B cell (primary cell): ENCODE results near the gene DRAXIN. TPM values are rescaled to one million over a fixed set of nuclear protein-coding genes. Genes with fewer than 3 reads are reported as not detected.

Experiments
- ATAC-seq: fragments of 200-7000 bp; cut with Tn5 transposase; one replicate; pipeline ENCODE4 v1.10.0; 2021; ENCODE audit warnings: low read depth, mild to moderate bottlenecking, moderate number of reproducible peaks, moderate library complexity
- CTCF ChIA-PET: fragments of 350-600 bp; sonication (Branson Sonifier 250); formaldehyde crosslinking; loops from one replicate; lab custom pipeline; 2021; ENCODE audit warnings: antibody characterized with exemption, inconsistent platforms; lab: Charles Lee
- POLR2A ChIA-PET: fragments of 350-600 bp; sonication (Branson Sonifier 250); formaldehyde crosslinking; loops from one replicate; lab custom pipeline; 2021; ENCODE audit warnings: antibody characterized with exemption; lab: Charles Lee
- DNase-seq: peaks from one replicate; pipeline ENCODE4 v3.0.0; 2013
- H2AFZ ChIP-seq: 2 replicates; pipeline ENCODE4 v1.6.1; 2012; ENCODE audit warnings: mild to moderate bottlenecking, low read depth, low read length; ENCODE audit not compliant: insufficient read depth, poor library complexity, severe bottlenecking
- H3K27ac ChIP-seq, 2 donors: 1 replicate in 1 of 2; 2 replicates in 1 of 2; pipeline ENCODE4 v1.5.1; 2012 to 2013; ENCODE audit warnings: low read length in 2 of 2, mild to moderate bottlenecking in 2 of 2, moderate library complexity in 1 of 2
- H3K27me3 ChIP-seq, 4 experiments: fragments of 200-600 bp in 1 of 4; sonication (generic) in 1 of 4; replicated peaks in 1 of 4; 1 replicate in 2 of 4; 2 replicates in 2 of 4; pipeline versions ENCODE4 v1.6.1 to v1.7.0; 2013 to 2016; ENCODE audit warnings: low read length in 3 of 4, mild to moderate bottlenecking in 2 of 4, mixed read lengths in 1 of 4, moderate library complexity in 1 of 4; ENCODE audit not compliant: insufficient read depth in 4 of 4, control insufficient read depth in 3 of 4; ENCODE audit errors: control extremely low read depth in 1 of 4
- H3K36me3 ChIP-seq, 2 experiments: replicated peaks in 1 of 2; 1 replicate in 1 of 2; 2 replicates in 1 of 2; pipeline versions ENCODE4 v1.6.1 to v1.7.1; 2013; ENCODE audit warnings: low read length in 1 of 2; ENCODE audit not compliant: insufficient read depth in 2 of 2, control insufficient read depth in 1 of 2; ENCODE audit errors: control extremely low read depth in 1 of 2, extremely low read depth in 1 of 2
- H3K4me1 ChIP-seq, 2 donors: fragments of 200-600 bp in 1 of 2; sonication (generic) in 1 of 2; 1 replicate in 1 of 2; 2 replicates in 1 of 2; pipeline versions ENCODE4 v1.5.1 to v1.6.1; 2013 to 2017; ENCODE audit warnings: low read length in 2 of 2; ENCODE audit not compliant: control insufficient read depth in 2 of 2, insufficient read depth in 2 of 2
- H3K4me2 ChIP-seq: replicated peaks from 2 replicates; pipeline ENCODE3; 2012; ENCODE audit warnings: mild to moderate bottlenecking, low read depth, low read length; ENCODE audit not compliant: poor library complexity, severe bottlenecking
- H3K4me3 ChIP-seq, 5 experiments: fragments of 200-600 bp in 1 of 5; sonication (generic) in 1 of 5; 1 replicate in 3 of 5; 2 replicates in 2 of 5; pipeline versions ENCODE4 v1.5.1 to v1.7.0; 2011 to 2016; ENCODE audit warnings: low read length in 4 of 5, mild to moderate bottlenecking in 4 of 5, low read depth in 2 of 5, control low read depth in 1 of 5, moderate library complexity in 1 of 5; ENCODE audit not compliant: insufficient read depth in 1 of 5; ENCODE audit errors: control extremely low read depth in 1 of 5, extremely low read depth in 1 of 5
- H3K79me2 ChIP-seq: fragments of 200-600 bp; sonication (generic); one replicate; pipeline ENCODE4 v1.6.0; 2016; ENCODE audit warnings: low read length; ENCODE audit not compliant: control insufficient read depth, insufficient read depth
- H3K9ac ChIP-seq: fragments of 200-600 bp; sonication (generic); 2 replicates; pipeline ENCODE4 v1.6.1; 2017; ENCODE audit warnings: mild to moderate bottlenecking, low read length, moderate library complexity
- H3K9me3 ChIP-seq, 3 donors: one replicate each; pipeline versions ENCODE4 v1.6.1 to v1.7.1; 2013; ENCODE audit warnings: low read length in 2 of 3; ENCODE audit not compliant: control insufficient read depth in 2 of 3, insufficient read depth in 1 of 3; ENCODE audit errors: control extremely low read depth in 1 of 3
- H4K20me1 ChIP-seq: 2 replicates; pipeline ENCODE4 v1.6.0; 2012; ENCODE audit warnings: mild to moderate bottlenecking, low read length; ENCODE audit not compliant: insufficient read depth, control insufficient read depth, poor library complexity, severe bottlenecking
- H3K27ac Mint-ChIP-seq: one replicate; pipeline ENCODE4 v1.8.0; 2021; ENCODE audit warnings: mixed read lengths
- H3K27me3 Mint-ChIP-seq: one replicate; pipeline ENCODE4 v1.8.0; 2021; ENCODE audit warnings: mixed read lengths
- H3K4me1 Mint-ChIP-seq: one replicate; pipeline ENCODE4 v1.8.0; 2021; ENCODE audit warnings: mixed read lengths
- H3K4me3 Mint-ChIP-seq: one replicate; pipeline ENCODE4 v1.8.0; 2021; ENCODE audit warnings: mixed read lengths
- H3K9me3 Mint-ChIP-seq: one replicate; pipeline ENCODE4 v1.8.0; 2022; ENCODE audit warnings: mixed read lengths; ENCODE audit not compliant: insufficient read depth
- CTCF ChIP-seq: fragments of 200-600 bp; IDR thresholded peaks from one replicate; pipeline ENCODE4 v1.8.0; 2022; ENCODE audit warnings: antibody characterized with exemption, mild to moderate bottlenecking
- EZH2 ChIP-seq: IDR thresholded peaks from 2 replicates; pipeline ENCODE4 v1.6.1; 2012; ENCODE audit warnings: borderline replicate concordance, low read depth, mild to moderate bottlenecking, moderate library complexity, low read length; ENCODE audit not compliant: insufficient read depth, poor library complexity, severe bottlenecking
- WGBS: methylation state at CpG from one replicate; pipeline ENCODE4 v1.1.5; 2013; ENCODE audit warnings: missing lambda C conversion rate; ENCODE audit not compliant: insufficient coverage; 5-methylcytosine and 5-hydroxymethylcytosine counted together
- intact Hi-C: fragments of 100-400 bp; cut with micrococcal nuclease; formaldehyde crosslinking; loops from one replicate; pipeline ENCODE4 v1.10.0; 2022
- polyA plus RNA-seq: library from polyadenylated mRNA; depleted of rRNA; stranded (reverse); fragments of >200 nt; gene quantifications from 2 replicates; pipeline ENCODE4 v1.2.3, GENCODE V29; 2012
- total RNA-seq, 2 donors: library from RNA; stranded (reverse); fragments of 120-200 nt in 1 of 2; gene quantifications; 1 replicate in 1 of 2; 2 replicates in 1 of 2; pipeline versions ENCODE4 v1.2.3 to v1.2.4, GENCODE V29; 2013 to 2022

Gene DRAXIN
- total and polyA plus RNA-seq, 2 donors (not counting 1 experiment from before 2014, with no cell fraction given): 0.21 to 0.30 TPM

- no peaks in the 10 kb centered on the region for H3K9me3 Mint-ChIP-seq
- intact Hi-C loops: no loop called here
Measured at GRCh38 chr1:11673089-11673769, 18.3 kb upstream of the DRAXIN start.

More at GRCh38 chr1:11673089-11673769, 18.3 kb upstream of the DRAXIN start:
- WGBS: 95% methylated on average over 14 of the region's 14 CpGs
- H3K4me2 ChIP-seq: no peak overlapping the region
- Mint-ChIP-seq H3K4me3 (no peak overlapping the region), H3K27me3 (no peaks in the 10 kb centered on the region), H3K27ac (no peak overlapping the region), H3K4me1 (peaks cover 5% of the 10 kb centered on the region)
- CTCF ChIA-PET: interaction anchor here (1.4 to 2.7 kb wide), 3 partner anchors 9 to 24 kb away, joined by 3 to 6 read pairs (median 4); partner anchors contain the start of gene FBXO6
- H3K36me3 ChIP-seq: peaks cover 0 to 25% of the 10 kb centered on the region in 2 experiments
- H3K4me3 ChIP-seq: no peak overlapping the region
- DNase-seq (no peak), ATAC-seq (no peak)
- no peaks in the 10 kb centered on the region for H3K9me3 ChIP-seq
- POLR2A ChIA-PET: no interaction called here
- peaks cover 0 to 7% of the 10 kb centered on the region in 2 donors for H3K4me1 ChIP-seq
- no peak overlapping the region for H2AFZ ChIP-seq
- H3K9ac ChIP-seq: no peak overlapping the region
- no peaks in the 10 kb centered on the region for H3K79me2 ChIP-seq
- TF ChIP-seq CTCF (no peak), EZH2 (no peak)
- no peaks in the 10 kb centered on the region for H4K20me1 ChIP-seq
- H3K27me3 ChIP-seq: no peaks in the 10 kb centered on the region
- H3K27ac ChIP-seq: no peak overlapping the region
